ENCODE data around the gene SLC27A5. TPM values are rescaled to one million over a fixed set of nuclear protein-coding genes. Genes with fewer than 3 reads are reported as not detected.

SLC27A5 gene
- total RNA-seq, 1 experiment from 2014 or later: 17.1 TPM

DNA sequence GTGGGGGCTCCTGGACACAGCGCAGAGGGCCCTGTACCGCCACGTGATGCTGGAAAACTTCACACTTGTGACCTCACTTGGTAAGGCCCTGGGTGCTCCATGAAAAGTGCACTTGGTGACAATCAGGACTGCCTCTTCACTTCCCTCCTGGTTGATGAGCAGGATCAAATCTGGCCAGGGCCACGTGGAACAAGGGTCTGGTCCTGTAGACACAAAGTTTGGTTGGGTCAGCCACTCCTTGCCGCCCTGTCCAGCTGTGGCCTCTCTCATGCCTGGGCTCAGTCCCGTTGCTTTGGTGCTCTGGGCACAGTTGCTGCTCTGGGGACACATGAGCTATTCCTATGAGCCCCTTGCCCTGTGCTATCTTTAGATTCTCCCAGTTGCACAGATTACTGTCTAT is 58.0 kb downstream of the SLC27A5 start:
- no peak overlapping the region for H4K5ac ChIP-seq (ENCODE audit: insufficient read length, low read depth, low read length)

More for the DNA sequence above, 58.0 kb downstream of the SLC27A5 start:
- Histone ChIP-seq H4K20me1 (ENCODE audit: control insufficient read depth, insufficient read depth, insufficient read length) (no peaks in the 10 kb centered on the region), H3T11ph (ENCODE audit: low read length) (no peak overlapping the region), H4K91ac (ENCODE audit: insufficient read length, low read depth, low read length) (no peak overlapping the region), H2BK5ac (ENCODE audit: insufficient read length, low read length) (no peak overlapping the region), H3K79me1 (ENCODE audit: insufficient read depth, low read depth, low read length, poor library complexity, severe bottlenecking) (no peaks in the 10 kb centered on the region), H3K56ac (ENCODE audit: insufficient read length, low read depth, low read length) (no peak overlapping the region), H2BK15ac (ENCODE audit: low read depth, low read length) (no peak overlapping the region), H3K9me3 (ENCODE audit: control insufficient read depth, low read depth, low read length) (peaks cover 4% of the 10 kb centered on the region), H3K27me3 (ENCODE audit: insufficient read depth, low read length) (peaks cover 3% of the 10 kb centered on the region; the same call in 1 of the 2 replicates), H2BK20ac (ENCODE audit: low read depth, low read length, poor library complexity, severe bottlenecking) (no peak overlapping the region), H2AFZ (ENCODE audit: low read length) (no peak overlapping the region), H3K79me2 (ENCODE audit: insufficient read depth, low read length) (no peaks in the 10 kb centered on the region), H4K8ac (replicated peaks; ENCODE audit: insufficient read length, low read depth, low read length) (no peak overlapping the region), H2AK5ac (ENCODE audit: insufficient read length, low read length) (no peak overlapping the region), H2BK12ac (ENCODE audit: insufficient read length, low read depth, low read length) (no peak overlapping the region), H3K23ac (ENCODE audit: insufficient read length, low read depth, low read length) (no peak overlapping the region), H3K18ac (ENCODE audit: insufficient read length, low read depth, low read length) (no peak overlapping the region), H3K4me2 (ENCODE audit: insufficient read depth, insufficient read length, low read length) (no peak overlapping the region), H3K14ac (ENCODE audit: insufficient read depth, low read length) (no peak overlapping the region), H3K23me2 (ENCODE audit: insufficient read length, low read depth, low read length, poor library complexity, severe bottlenecking) (peaks cover 3% of the 10 kb centered on the region), H3K4me1 (ENCODE audit: insufficient read depth, low read length) (no peaks in the 10 kb centered on the region), H3K27ac (ENCODE audit: insufficient read length, low read depth, low read length) (no peak overlapping the region), H3K4ac (ENCODE audit: low read depth, low read length) (no peak overlapping the region), H2BK120ac (ENCODE audit: low read depth, low read length, poor library complexity, severe bottlenecking) (no peak overlapping the region), H3K9ac (ENCODE audit: extremely low read depth, insufficient read length, low read length) (no peak overlapping the region)
- H3K27me3 Mint-ChIP-seq (ENCODE audit: low read depth): peaks cover 40% of the 10 kb centered on the region
- H3K27ac Mint-ChIP-seq: no peak overlapping the region
- TF ChIP-seq CTCF (conservative IDR thresholded peaks at IDR 0.05): no peak
- DNase-seq: no peak
- no peak overlapping the region for H3K4me3 Mint-ChIP-seq
- peaks cover 3 to 9% (median 8%) of the 10 kb centered on the region in 3 experiments; a peak in 4 of 7 replicates for H3K36me3 Mint-ChIP-seq (ENCODE audit: insufficient read depth in 1 of 3, low read depth in 3 of 3)
- no CpG with 5 or more reads among the region's 6 CpGs for WGBS (ENCODE audit: extremely low coverage, insufficient read length, low lambda C conversion rate)
- peaks cover 12 to 13% of the 10 kb centered on the region in 2 experiments for H3K4me1 Mint-ChIP-seq
- peaks cover 14 to 15% of the 10 kb centered on the region in 2 experiments for H3K9me3 Mint-ChIP-seq
